HepG2 (cell line): ENCODE measurements around the gene CAPN9. TPM values are rescaled to one million over a fixed set of nuclear protein-coding genes. Genes with fewer than 3 reads are reported as not detected.
A peak's percentile ranks its signal among the peaks of the same experiment; 100 is the strongest.

Experiments
- GABPA ChIP-seq, 2 experiments: IDR thresholded peaks; 2 replicates each; pipeline ENCODE4 v1.6.1; 2011 to 2016; ENCODE audit warnings: low read depth in 2 of 2, low read length in 1 of 2, missing biosample characterization in 1 of 2, missing genetic modification characterization in 1 of 2
- HCFC1 ChIP-seq: fragments of 150-350 bp; IDR thresholded peaks from 2 replicates; pipeline ENCODE4 v1.6.1; 2014; ENCODE audit warnings: low read depth, low read length
- KLF9 ChIP-seq: IDR thresholded peaks from 2 replicates; pipeline ENCODE4 v1.6.1; 2016; ENCODE audit warnings: low read depth
- TFDP1 ChIP-seq: IDR thresholded peaks from 2 replicates; pipeline ENCODE4 v1.6.1; 2016; ENCODE audit warnings: missing compliant biosample characterization, missing genetic modification reagents, borderline replicate concordance
- U2AF2 ChIP-seq: fragments of 200-400 bp; formaldehyde crosslinking; IDR thresholded peaks from 2 replicates; pipeline ENCODE4 v1.6.1; 2017; ENCODE audit warnings: low read depth, mild to moderate bottlenecking, low read length
- ZBTB7B ChIP-seq: sonication (generic); formaldehyde crosslinking; IDR thresholded peaks from 2 replicates; pipeline ENCODE4 v1.4.0; 2020; ENCODE audit warnings: missing genetic modification reagents
- ZNF17 ChIP-seq: sonication (generic); formaldehyde crosslinking; IDR thresholded peaks from 2 replicates; pipeline ENCODE4 v1.5.0; 2020; ENCODE audit warnings: mild to moderate bottlenecking, missing genetic modification reagents
- ZNF33A ChIP-seq: sonication (generic); formaldehyde crosslinking; IDR thresholded peaks from 2 replicates; pipeline ENCODE4 v1.5.1; 2020; ENCODE audit warnings: missing genetic modification reagents, mild to moderate bottlenecking, moderate library complexity, borderline replicate concordance
- ZNF407 ChIP-seq: sonication (generic); formaldehyde crosslinking; IDR thresholded peaks from one replicate; pipeline ENCODE4 v1.5.1; 2020; ENCODE audit warnings: mild to moderate bottlenecking, missing genetic modification reagents; ENCODE audit errors: not compliant biosample characterization
- ZNF619 ChIP-seq: sonication (generic); formaldehyde crosslinking; IDR thresholded peaks from 2 replicates; pipeline ENCODE4 v1.4.0; 2020; ENCODE audit warnings: mild to moderate bottlenecking, missing genetic modification reagents
- ZNF644 ChIP-seq: IDR thresholded peaks from 2 replicates; pipeline ENCODE4 v1.6.1; 2016; ENCODE audit warnings: low read depth
- polyA plus RNA-seq, 8 experiments: library from polyadenylated mRNA; depleted of rRNA in 3 of 8; stranded (reverse) in 7 of 8; unstranded in 1 of 8; fragments of >200 nt; fragmentation: Illumina TruSeq in 4 of 8; extraction: Trizol in 4 of 8; gene quantifications; 2 replicates each; pipeline versions ENCODE4 v1.2.1 to v1.2.3, GENCODE V29; 2011 to 2016; ENCODE audit warnings: low read depth in 4 of 8, missing spikeins in 1 of 8, mixed read lengths in 1 of 8; ENCODE audit not compliant: insufficient read depth in 1 of 8
- total RNA-seq, 5 experiments: library from RNA; depleted of rRNA; stranded (reverse); fragments of >200 nt; fragmentation: Illumina TruSeq; extraction: Trizol; gene quantifications; 2 replicates each; pipeline ENCODE4 v1.2.3, GENCODE V29; 2016; ENCODE audit warnings: low read depth in 1 of 5
- TF ChIP-seq, protein P1 (sequence below): sonication (generic); formaldehyde crosslinking; IDR thresholded peaks from 2 replicates; pipeline ENCODE4 v1.9.0; 2021; ENCODE audit warnings: missing genetic modification reagents, borderline replicate concordance
- TF ChIP-seq, protein P2 (sequence below): sonication (generic); formaldehyde crosslinking; IDR thresholded peaks from 2 replicates; pipeline ENCODE4 v1.5.1; 2020; ENCODE audit warnings: mild to moderate bottlenecking, missing genetic modification reagents, moderate library complexity

Gene CAPN9
- total and polyA plus RNA-seq, 2 of the 13 experiments (the other 11 are each of a cell fraction or from before 2014, with no cell fraction given): 0.04 to 0.31 TPM

DNA sequence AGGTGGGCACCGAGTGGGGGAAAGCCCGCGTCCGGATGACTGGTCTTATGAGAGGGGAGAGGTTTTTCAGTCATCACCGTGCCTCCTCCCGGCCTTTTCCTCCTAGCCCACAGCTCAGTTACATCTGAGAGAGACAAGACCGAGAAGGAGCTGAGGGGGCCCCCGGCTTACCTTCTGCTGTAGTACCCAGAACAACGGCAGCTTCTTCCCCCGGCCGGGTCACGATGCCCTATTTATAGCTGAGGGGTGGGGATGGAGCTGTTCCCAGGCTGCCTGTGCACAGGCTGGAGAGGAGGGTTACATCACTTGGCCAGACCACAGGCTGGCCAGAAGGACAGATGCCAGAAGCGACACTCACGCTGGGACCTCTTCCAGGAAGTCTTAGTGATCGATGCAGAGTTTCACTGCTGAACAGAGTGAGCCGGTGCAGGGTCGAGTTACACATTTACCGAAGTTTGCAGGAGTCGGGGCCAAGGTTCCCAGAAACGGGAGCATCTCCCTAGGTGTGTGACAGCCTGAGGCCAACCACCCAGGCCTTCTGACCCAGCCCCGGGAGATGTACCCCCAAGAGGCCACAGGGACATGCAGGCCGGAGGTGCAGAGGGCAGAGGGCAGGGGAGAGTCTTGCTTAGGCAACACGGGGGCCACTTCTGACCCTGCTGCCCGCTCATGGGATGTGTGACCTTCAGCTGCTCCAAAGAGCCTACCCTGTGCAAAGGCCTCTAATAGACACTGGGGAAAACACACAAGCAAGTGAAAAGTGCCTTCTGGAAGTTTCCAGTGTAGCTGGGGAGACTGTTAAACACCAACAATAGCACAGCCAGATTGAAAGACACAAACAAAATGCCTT is 33.0 kb upstream of the CAPN9 start, which contains the start of gene AGT (continued):
- TF ChIP-seq ZNF407 (CRISPR knock-in tag) (no peak), KLF9 (CRISPR knock-in tag) (0 out of 2 replicates have a peak, but pooled peaks have one; percentile 53), ZNF33A (peak; percentile 88; the same call in 1 of the 2 replicates), GABPA (IDR thresholded peaks at IDR 0.05; ENCODE audit: low read depth, low read length) (no peak), GABPA (CRISPR knock-in tag; IDR thresholded peaks at IDR 0.05; ENCODE audit: low read depth) (peak; percentile 79), ZBTB7B (CRISPR knock-in tag) (peak; percentile 97), ZNF17 (CRISPR knock-in tag) (no peak), TFDP1 (peak; percentile 76; the same call in 1 of the 2 replicates), ZNF644 (peak; percentile 66), ZNF619 (CRISPR knock-in tag) (0 out of 2 replicates have a peak, but pooled peaks have one; percentile 25), U2AF2 (no peak), HCFC1 (no peak; the same call in 1 of the 2 replicates)
- TF ChIP-seq, protein P1, sequence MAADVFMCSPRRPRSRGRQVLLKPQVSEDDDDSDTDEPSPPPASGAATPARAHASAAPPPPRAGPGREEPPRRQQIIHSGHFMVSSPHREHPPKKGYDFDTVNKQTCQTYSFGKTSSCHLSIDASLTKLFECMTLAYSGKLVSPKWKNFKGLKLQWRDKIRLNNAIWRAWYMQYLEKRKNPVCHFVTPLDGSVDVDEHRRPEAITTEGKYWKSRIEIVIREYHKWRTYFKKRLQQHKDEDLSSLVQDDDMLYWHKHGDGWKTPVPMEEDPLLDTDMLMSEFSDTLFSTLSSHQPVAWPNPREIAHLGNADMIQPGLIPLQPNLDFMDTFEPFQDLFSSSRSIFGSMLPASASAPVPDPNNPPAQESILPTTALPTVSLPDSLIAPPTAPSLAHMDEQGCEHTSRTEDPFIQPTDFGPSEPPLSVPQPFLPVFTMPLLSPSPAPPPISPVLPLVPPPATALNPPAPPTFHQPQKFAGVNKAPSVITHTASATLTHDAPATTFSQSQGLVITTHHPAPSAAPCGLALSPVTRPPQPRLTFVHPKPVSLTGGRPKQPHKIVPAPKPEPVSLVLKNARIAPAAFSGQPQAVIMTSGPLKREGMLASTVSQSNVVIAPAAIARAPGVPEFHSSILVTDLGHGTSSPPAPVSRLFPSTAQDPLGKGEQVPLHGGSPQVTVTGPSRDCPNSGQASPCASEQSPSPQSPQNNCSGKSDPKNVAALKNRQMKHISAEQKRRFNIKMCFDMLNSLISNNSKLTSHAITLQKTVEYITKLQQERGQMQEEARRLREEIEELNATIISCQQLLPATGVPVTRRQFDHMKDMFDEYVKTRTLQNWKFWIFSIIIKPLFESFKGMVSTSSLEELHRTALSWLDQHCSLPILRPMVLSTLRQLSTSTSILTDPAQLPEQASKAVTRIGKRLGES (CRISPR knock-in tag): 0 out of 2 replicates have a peak, but pooled peaks have one; percentile 24
- TF ChIP-seq, protein P2, sequence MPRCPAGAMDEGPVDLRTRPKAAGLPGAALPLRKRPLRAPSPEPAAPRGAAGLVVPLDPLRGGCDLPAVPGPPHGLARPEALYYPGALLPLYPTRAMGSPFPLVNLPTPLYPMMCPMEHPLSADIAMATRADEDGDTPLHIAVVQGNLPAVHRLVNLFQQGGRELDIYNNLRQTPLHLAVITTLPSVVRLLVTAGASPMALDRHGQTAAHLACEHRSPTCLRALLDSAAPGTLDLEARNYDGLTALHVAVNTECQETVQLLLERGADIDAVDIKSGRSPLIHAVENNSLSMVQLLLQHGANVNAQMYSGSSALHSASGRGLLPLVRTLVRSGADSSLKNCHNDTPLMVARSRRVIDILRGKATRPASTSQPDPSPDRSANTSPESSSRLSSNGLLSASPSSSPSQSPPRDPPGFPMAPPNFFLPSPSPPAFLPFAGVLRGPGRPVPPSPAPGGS (CRISPR knock-in tag): peak; percentile 66; the same call in 1 of the 2 replicates
